Suprapubic skin (tissue), 4 donors: ENCODE data around the gene CACNA2D3. TPM values are rescaled to one million over a fixed set of nuclear protein-coding genes. Genes with fewer than 3 reads are reported as not detected.

Experiments
- DNase-seq, 2 donors: peaks; one replicate each; pipeline ENCODE4 v3.0.0-alpha.2; 2019; ENCODE audit warnings: low spot score in 2 of 2
- H3K27ac ChIP-seq: fragments of 200-600 bp; sonication (generic); one replicate; pipeline ENCODE4 v1.5.1; 2019
- H3K27me3 ChIP-seq: fragments of 200-600 bp; sonication (generic); one replicate; pipeline ENCODE4 v1.5.1; 2019
- H3K36me3 ChIP-seq: fragments of 200-600 bp; sonication (generic); one replicate; pipeline ENCODE4 v1.5.1; 2019
- H3K4me1 ChIP-seq: fragments of 200-600 bp; sonication (generic); one replicate; pipeline ENCODE4 v1.5.1; 2019
- H3K4me3 ChIP-seq: fragments of 200-600 bp; sonication (generic); one replicate; pipeline ENCODE4 v1.5.1; 2019; ENCODE audit warnings: mild to moderate bottlenecking
- H3K9me3 ChIP-seq: fragments of 200-600 bp; sonication (generic); one replicate; pipeline ENCODE4 v1.5.1; 2019
- EP300 ChIP-seq: sonication (generic); formaldehyde crosslinking; IDR thresholded peaks from one replicate; pipeline ENCODE4 v1.6.1; 2017; ENCODE audit warnings: antibody characterized with exemption
- POLR2A ChIP-seq, 2 donors: fragments of 450-650 bp; IDR thresholded peaks; one replicate each; pipeline ENCODE4 v1.6.1; 2017; ENCODE audit warnings: antibody characterized with exemption in 2 of 2, mild to moderate bottlenecking in 2 of 2, moderate library complexity in 2 of 2
- POLR2AphosphoS5 ChIP-seq, 3 donors: sonication (generic); formaldehyde crosslinking; IDR thresholded peaks; one replicate each; pipeline ENCODE4 v1.6.1; 2017; ENCODE audit warnings: antibody characterized with exemption in 3 of 3
- WGBS: methylation state at CpG from one replicate; pipeline ENCODE4 v1.1.5; 2018; 5-methylcytosine and 5-hydroxymethylcytosine counted together
- total RNA-seq, 4 donors: library from RNA; depleted of rRNA; stranded (reverse); fragments of >200 nt; gene quantifications; one replicate each; pipeline ENCODE4 v1.1.0, GENCODE V29; 2016
- TF ChIP-seq, protein P1 (sequence below), 2 donors: fragments of 200-600 bp in 1 of 2; fragments of 450-650 bp in 1 of 2; sonication (generic) in 1 of 2; IDR thresholded peaks; one replicate each; pipeline ENCODE4 v1.5.1; 2016 to 2019; ENCODE audit warnings: antibody characterized with exemption in 2 of 2, mild to moderate bottlenecking in 1 of 2, moderate library complexity in 1 of 2

CACNA2D3 gene
- total RNA-seq, 4 donors from 2014 or later = 0.42 to 2.8 (median 0.95) TPM

DNA sequence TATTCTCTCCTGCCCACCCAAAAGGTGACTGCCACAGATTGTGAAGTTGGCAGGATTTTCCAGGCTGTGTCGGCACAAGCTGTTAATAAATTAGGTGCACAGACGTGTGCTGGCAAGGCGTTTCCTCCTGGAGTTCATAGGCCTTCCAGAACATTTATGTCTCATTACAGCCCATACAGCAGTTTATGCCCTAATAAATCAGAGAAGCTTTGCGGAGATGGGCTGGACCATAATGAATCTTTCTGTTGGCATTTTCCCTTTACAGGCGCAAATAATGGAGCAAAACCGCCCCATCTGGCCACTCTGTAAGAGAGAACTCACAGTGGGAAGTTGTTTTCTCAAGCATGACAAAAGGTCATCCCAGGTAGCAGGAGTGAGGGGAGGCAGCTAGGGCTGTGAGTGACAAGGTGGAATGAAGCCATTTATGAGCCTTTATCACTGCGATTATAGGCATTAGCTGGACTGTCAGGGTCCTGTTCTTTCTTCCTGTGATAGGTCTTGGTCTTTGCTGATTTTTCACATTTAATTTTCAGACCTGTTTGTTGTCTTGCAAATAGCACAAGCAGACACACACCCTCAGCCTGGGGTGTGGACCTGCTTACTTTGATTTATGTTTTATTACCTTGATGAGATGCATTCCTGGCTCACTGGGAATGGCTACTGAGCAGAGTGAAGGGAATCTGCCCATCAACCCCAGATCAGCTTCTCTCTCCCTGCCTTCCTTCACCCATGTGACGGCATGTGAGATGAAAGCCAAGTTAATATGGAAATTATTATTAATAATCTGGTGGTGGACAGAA is 548.0 kb downstream of the CACNA2D3 start:
- Histone ChIP-seq H3K4me3 (no peak overlapping the region), H3K9me3 (no peaks in the 10 kb centered on the region), H3K36me3 (no peaks in the 10 kb centered on the region), H3K4me1 (peaks cover 12% of the 10 kb centered on the region), H3K27ac (no peak overlapping the region), H3K27me3 (no peaks in the 10 kb centered on the region)
- TF ChIP-seq EP300 (no peak), POLR2AphosphoS5 (IDR thresholded peaks at IDR 0.05) (no peak), POLR2A (IDR thresholded peaks at IDR 0.05) (no peak)
- TF ChIP-seq, protein P1, sequence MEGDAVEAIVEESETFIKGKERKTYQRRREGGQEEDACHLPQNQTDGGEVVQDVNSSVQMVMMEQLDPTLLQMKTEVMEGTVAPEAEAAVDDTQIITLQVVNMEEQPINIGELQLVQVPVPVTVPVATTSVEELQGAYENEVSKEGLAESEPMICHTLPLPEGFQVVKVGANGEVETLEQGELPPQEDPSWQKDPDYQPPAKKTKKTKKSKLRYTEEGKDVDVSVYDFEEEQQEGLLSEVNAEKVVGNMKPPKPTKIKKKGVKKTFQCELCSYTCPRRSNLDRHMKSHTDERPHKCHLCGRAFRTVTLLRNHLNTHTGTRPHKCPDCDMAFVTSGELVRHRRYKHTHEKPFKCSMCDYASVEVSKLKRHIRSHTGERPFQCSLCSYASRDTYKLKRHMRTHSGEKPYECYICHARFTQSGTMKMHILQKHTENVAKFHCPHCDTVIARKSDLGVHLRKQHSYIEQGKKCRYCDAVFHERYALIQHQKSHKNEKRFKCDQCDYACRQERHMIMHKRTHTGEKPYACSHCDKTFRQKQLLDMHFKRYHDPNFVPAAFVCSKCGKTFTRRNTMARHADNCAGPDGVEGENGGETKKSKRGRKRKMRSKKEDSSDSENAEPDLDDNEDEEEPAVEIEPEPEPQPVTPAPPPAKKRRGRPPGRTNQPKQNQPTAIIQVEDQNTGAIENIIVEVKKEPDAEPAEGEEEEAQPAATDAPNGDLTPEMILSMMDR (IDR thresholded peaks at IDR 0.05) = no peak
- 46% methylated on average over 8 of the region's 8 CpGs for WGBS
- DNase-seq = no peak

DNA sequence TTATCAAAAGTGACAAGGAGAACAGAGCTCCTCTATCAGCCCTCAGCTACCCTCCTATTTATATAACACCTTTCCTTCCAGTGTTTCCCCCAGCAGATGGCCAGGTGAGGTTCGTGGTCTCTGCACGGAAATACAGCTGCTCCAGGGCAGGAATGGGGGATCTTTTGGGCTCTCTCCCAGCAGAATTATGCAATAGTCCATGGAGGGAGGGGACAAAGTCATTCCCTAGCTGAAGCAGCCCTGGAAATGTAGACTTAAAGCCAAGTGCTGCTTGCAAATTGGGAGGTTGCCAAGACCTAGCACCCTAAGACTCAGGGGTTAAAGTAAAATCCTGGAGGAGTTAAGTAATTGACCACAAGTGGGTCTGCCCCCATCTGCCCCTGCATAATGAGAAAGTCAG is 549.2 kb downstream of the CACNA2D3 start:
- no peak for DNase-seq
- Histone ChIP-seq H3K27ac (no peak overlapping the region), H3K4me1 (peaks cover 12% of the 10 kb centered on the region), H3K9me3 (no peaks in the 10 kb centered on the region), H3K36me3 (no peaks in the 10 kb centered on the region), H3K4me3 (no peak overlapping the region), H3K27me3 (no peaks in the 10 kb centered on the region)
- TF ChIP-seq POLR2A (IDR thresholded peaks at IDR 0.05) = no peak
- TF ChIP-seq, protein P1 (IDR thresholded peaks at IDR 0.05) = no peak
- TF ChIP-seq POLR2AphosphoS5 (IDR thresholded peaks at IDR 0.05) = no peak
- TF ChIP-seq EP300 = no peak
- WGBS = 27% methylated on average over 2 of the region's 2 CpGs

DNA sequence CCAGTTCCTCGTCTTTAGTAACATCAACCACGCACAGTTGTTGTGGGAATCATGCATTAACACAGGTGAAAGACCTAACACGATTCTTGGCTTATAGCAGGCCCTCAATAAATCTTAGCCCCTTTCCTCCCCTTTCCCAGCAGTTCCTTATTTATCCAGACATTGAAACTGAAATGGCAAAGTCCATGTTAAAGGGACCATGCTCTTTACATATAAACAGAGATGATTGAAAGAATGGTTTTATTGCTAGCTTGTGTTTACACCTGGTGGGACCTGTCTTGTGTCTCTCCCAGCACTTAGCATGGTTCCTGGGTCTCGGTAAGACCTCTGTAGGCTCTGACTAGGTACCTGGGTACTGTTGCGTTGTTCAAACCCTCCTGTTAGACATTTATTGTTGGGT is 553.7 kb downstream of the CACNA2D3 start:
- Histone ChIP-seq H3K9me3 (no peaks in the 10 kb centered on the region), H3K4me3 (no peak overlapping the region), H3K36me3 (no peaks in the 10 kb centered on the region), H3K27ac (no peak overlapping the region), H3K27me3 (no peaks in the 10 kb centered on the region), H3K4me1 (no peaks in the 10 kb centered on the region)
- TF ChIP-seq EP300 (no peak), POLR2AphosphoS5 (IDR thresholded peaks at IDR 0.05) (no peak), POLR2A (IDR thresholded peaks at IDR 0.05) (no peak)
- TF ChIP-seq, protein P1 (IDR thresholded peaks at IDR 0.05) = no peak
- DNase-seq = no peak
- WGBS = 92% methylated on average over 5 of the region's 5 CpGs

DNA sequence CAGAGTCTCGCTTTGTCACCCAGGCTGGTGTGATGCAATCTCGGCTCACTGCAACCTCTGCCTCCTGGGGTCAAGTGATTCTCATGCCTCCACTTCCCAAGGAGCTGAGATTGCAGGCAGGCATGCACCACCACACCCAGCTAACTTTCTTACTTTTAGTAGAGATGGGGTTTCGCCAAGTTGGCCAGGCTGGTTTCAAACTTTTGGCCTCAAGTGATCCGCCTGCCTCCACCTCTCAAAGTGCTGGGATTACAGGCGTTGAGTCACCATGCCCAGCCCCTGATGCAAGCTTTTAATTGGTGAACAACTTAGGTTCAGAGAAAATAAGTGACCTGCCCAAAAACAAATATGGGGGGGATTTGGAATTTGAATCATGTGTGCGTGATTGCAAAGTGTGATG is 559.4 kb downstream of the CACNA2D3 start:
- Histone ChIP-seq H3K9me3 (no peaks in the 10 kb centered on the region), H3K27me3 (no peaks in the 10 kb centered on the region), H3K4me3 (no peak overlapping the region), H3K36me3 (no peaks in the 10 kb centered on the region), H3K4me1 (no peaks in the 10 kb centered on the region), H3K27ac (no peak overlapping the region)
- 62% methylated on average over 6 of the region's 6 CpGs for WGBS
- TF ChIP-seq EP300 (no peak), POLR2A (IDR thresholded peaks at IDR 0.05) (no peak), POLR2AphosphoS5 (IDR thresholded peaks at IDR 0.05) (no peak)
- TF ChIP-seq, protein P1 (IDR thresholded peaks at IDR 0.05) = no peak
- DNase-seq = no peak

DNA sequence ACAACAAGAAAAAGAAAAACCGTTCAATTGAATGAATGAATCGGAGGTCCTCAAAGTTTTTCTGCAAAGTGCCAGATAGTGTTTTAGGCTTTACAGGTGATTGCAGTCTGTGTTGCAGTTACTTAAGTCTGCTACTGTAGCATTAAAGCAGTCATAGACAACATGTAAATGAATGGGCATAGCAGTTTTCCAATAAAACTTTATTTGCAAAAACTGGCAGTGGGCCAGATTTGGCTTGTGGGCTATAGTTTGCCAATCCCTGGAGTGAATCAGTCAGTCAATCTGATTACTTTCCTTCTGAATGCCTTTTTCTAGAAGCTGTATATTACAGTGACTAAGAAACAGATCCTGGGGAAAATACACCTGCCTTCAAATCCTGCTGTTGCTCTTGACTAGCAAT is 562.9 kb downstream of the CACNA2D3 start:
- no peak overlapping the region for H3K27ac ChIP-seq
- 88% methylated on average over 2 of the region's 2 CpGs for WGBS
- H3K27me3 ChIP-seq = no peaks in the 10 kb centered on the region
- no peak for DNase-seq
- H3K4me1 ChIP-seq = no peaks in the 10 kb centered on the region
- H3K9me3 ChIP-seq = no peaks in the 10 kb centered on the region
- no peaks in the 10 kb centered on the region for H3K36me3 ChIP-seq
- no peak overlapping the region for H3K4me3 ChIP-seq
- TF ChIP-seq POLR2AphosphoS5 (IDR thresholded peaks at IDR 0.05) = no peak
- no peak for TF ChIP-seq POLR2A (IDR thresholded peaks at IDR 0.05)
- TF ChIP-seq, protein P1 (IDR thresholded peaks at IDR 0.05) = no peak
- no peak for TF ChIP-seq EP300
